SU-DHL-6 (cell line): ENCODE data around the gene FIBP.

Experiments
- H2AFZ ChIP-seq: fragments of 200-600 bp; sonication (generic); 2 replicates; pipeline ENCODE4 v1.6.1; 2014; ENCODE audit warnings: low read depth, mild to moderate bottlenecking, moderate library complexity, mixed read lengths, antibody characterized with exemption, low read length; ENCODE audit not compliant: severe bottlenecking
- H3F3A ChIP-seq: fragments of 200-600 bp; shearing (Covaris generic); 2 replicates; pipeline ENCODE4 v1.6.0; 2016; ENCODE audit warnings: antibody characterized with exemption, mild to moderate bottlenecking; ENCODE audit not compliant: insufficient read depth
- H3K27ac ChIP-seq: fragments of 200-600 bp; sonication (generic); 2 replicates; pipeline ENCODE4 v1.5.1; 2016; ENCODE audit warnings: low read depth, mild to moderate bottlenecking, low read length, moderate library complexity, mixed read lengths
- H3K27me3 ChIP-seq: fragments of 200-600 bp; sonication (generic), shearing (Covaris generic); 2 replicates; pipeline ENCODE4 v1.6.0; 2014; ENCODE audit warnings: mild to moderate bottlenecking, low read length
- H3K36me3 ChIP-seq: fragments of 200-600 bp; sonication (generic); 2 replicates; pipeline ENCODE4 v1.6.1; 2014; ENCODE audit warnings: mild to moderate bottlenecking, low read length, mixed read lengths
- H3K4me2 ChIP-seq: fragments of 300-600, 200-600 bp; shearing (Covaris generic), sonication (generic); 2 replicates; pipeline ENCODE4 v1.6.0; 2014; ENCODE audit warnings: low read length, low read depth, mild to moderate bottlenecking; ENCODE audit not compliant: poor library complexity, severe bottlenecking
- H3K4me3 ChIP-seq: fragments of 200-600 bp; sonication (generic); 2 replicates; pipeline ENCODE4 v1.5.1; 2014; ENCODE audit warnings: antibody characterized with exemption, low read length, mild to moderate bottlenecking, mixed read lengths; ENCODE audit not compliant: insufficient read depth, poor library complexity, severe bottlenecking
- H3K79me2 ChIP-seq: fragments of 200-600 bp; sonication (generic); 2 replicates; pipeline ENCODE4 v1.6.1; 2014; ENCODE audit warnings: mild to moderate bottlenecking, low read length, moderate library complexity; ENCODE audit not compliant: insufficient read depth
- H3K9ac ChIP-seq: fragments of 200-600 bp; sonication (generic); 2 replicates; pipeline ENCODE4 v1.7.0; 2014; ENCODE audit warnings: mild to moderate bottlenecking, low read length
- H3K9me2 ChIP-seq: fragments of 200-600 bp; sonication (generic); replicated peaks from 2 replicates; pipeline ENCODE4 v1.6.1; 2014; ENCODE audit warnings: low read length; ENCODE audit not compliant: insufficient read depth
- H3K9me3 ChIP-seq: fragments of 200-600 bp; sonication (generic); 2 replicates; pipeline ENCODE4 v1.6.1; 2014; ENCODE audit warnings: low read length, mixed read lengths; ENCODE audit not compliant: insufficient read depth
- H4K20me1 ChIP-seq: fragments of 200-600 bp; sonication (generic); 2 replicates; pipeline ENCODE4 v1.6.1; 2014; ENCODE audit warnings: low read depth, mild to moderate bottlenecking, antibody characterized with exemption, low read length, moderate library complexity, mixed read lengths
- EZH2phosphoT487 ChIP-seq: fragments of 200-600 bp; sonication (generic), shearing (Covaris generic); conservative IDR thresholded peaks from 2 replicates; pipeline ENCODE4 v1.6.1; 2018; ENCODE audit warnings: mild to moderate bottlenecking, antibody characterized with exemption, low read length, moderate library complexity, mixed read lengths
- TF ChIP-seq, protein P1 (sequence below): fragments of 200-600 bp; sonication (generic); IDR thresholded peaks from one replicate; pipeline ENCODE4 v1.5.1; 2017; ENCODE audit warnings: antibody characterized with exemption, mild to moderate bottlenecking, low read length, moderate library complexity; ENCODE audit not compliant: insufficient read depth, poor library complexity, severe bottlenecking

FIBP gene

DNA sequence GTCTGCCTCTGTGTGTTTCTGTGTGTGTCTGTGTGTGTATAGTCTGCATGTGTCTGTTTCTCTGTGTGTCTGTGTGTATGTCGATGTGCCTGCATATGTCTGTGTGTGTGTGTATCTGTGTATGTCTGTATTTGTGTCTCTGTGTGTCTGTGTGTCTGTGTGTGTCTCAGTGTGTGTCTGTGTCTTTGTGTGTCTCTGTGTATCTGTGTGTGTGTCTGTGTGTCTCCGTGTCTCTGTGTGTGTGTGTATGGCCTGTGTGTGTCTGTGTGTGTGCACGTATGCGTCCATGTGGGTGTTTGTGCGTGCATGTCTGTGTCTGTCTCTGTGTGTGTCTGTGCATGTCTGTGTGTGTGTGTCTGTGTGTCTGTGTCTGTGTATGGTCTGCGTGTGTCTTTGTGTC lies 54.1 kb downstream of the FIBP start:
- no peaks in the 10 kb centered on the region for H4K20me1 ChIP-seq
- no peaks in the 10 kb centered on the region for H3K79me2 ChIP-seq
- no peak overlapping the region for H3K27ac ChIP-seq
- H3K27me3 ChIP-seq = no peaks in the 10 kb centered on the region
- H2AFZ ChIP-seq = peak overlapping the region; percentile 53
- no peaks in the 10 kb centered on the region for H3K9me3 ChIP-seq
- H3F3A ChIP-seq = peaks cover 12% of the 10 kb centered on the region; the same call in 1 of the 2 replicates
- peak overlapping the region; percentile 71 for H3K4me2 ChIP-seq
- no peaks in the 10 kb centered on the region for H3K36me3 ChIP-seq
- H3K4me3 ChIP-seq = peak overlapping the region; percentile 64
- no peaks in the 10 kb centered on the region for H3K9me2 ChIP-seq
- peak overlapping the region; percentile 56 for H3K9ac ChIP-seq
- no peak for TF ChIP-seq EZH2phosphoT487
- TF ChIP-seq, protein P1, sequence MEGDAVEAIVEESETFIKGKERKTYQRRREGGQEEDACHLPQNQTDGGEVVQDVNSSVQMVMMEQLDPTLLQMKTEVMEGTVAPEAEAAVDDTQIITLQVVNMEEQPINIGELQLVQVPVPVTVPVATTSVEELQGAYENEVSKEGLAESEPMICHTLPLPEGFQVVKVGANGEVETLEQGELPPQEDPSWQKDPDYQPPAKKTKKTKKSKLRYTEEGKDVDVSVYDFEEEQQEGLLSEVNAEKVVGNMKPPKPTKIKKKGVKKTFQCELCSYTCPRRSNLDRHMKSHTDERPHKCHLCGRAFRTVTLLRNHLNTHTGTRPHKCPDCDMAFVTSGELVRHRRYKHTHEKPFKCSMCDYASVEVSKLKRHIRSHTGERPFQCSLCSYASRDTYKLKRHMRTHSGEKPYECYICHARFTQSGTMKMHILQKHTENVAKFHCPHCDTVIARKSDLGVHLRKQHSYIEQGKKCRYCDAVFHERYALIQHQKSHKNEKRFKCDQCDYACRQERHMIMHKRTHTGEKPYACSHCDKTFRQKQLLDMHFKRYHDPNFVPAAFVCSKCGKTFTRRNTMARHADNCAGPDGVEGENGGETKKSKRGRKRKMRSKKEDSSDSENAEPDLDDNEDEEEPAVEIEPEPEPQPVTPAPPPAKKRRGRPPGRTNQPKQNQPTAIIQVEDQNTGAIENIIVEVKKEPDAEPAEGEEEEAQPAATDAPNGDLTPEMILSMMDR = no peak
